Loucy (cell line): ENCODE measurements around the gene SYNDIG1.

Experiments
- H2AFZ ChIP-seq: fragments of 200-600 bp; sonication (generic); 2 replicates; pipeline ENCODE4 v1.6.0; 2016; ENCODE audit warnings: antibody characterized with exemption, mild to moderate bottlenecking, low read length, moderate library complexity
- H3F3A ChIP-seq: fragments of 200-600 bp; 2 replicates; pipeline ENCODE4 v1.6.0; 2016; ENCODE audit warnings: antibody characterized with exemption, low read depth, mild to moderate bottlenecking
- H3K27me3 ChIP-seq: fragments of 200-600 bp; sonication (generic); 2 replicates; pipeline ENCODE4 v1.6.1; 2014; ENCODE audit warnings: low read length, mild to moderate bottlenecking; ENCODE audit not compliant: insufficient read depth, poor library complexity, severe bottlenecking
- H3K36me3 ChIP-seq: fragments of 200-600 bp; sonication (generic); 2 replicates; pipeline ENCODE4 v1.6.1; 2016; ENCODE audit warnings: low read length; ENCODE audit not compliant: insufficient read depth
- H3K4me1 ChIP-seq: fragments of 200-600 bp; sonication (generic); 2 replicates; pipeline ENCODE4 v1.5.1; 2014; ENCODE audit warnings: low read length, mild to moderate bottlenecking; ENCODE audit not compliant: insufficient read depth, poor library complexity, severe bottlenecking
- H3K4me2 ChIP-seq: fragments of 200-600 bp; sonication (generic); 2 replicates; pipeline ENCODE4 v1.6.0; 2014; ENCODE audit warnings: antibody characterized with exemption, low read length, low read depth, mild to moderate bottlenecking; ENCODE audit not compliant: poor library complexity, severe bottlenecking
- H3K4me3 ChIP-seq: fragments of 200-600 bp; sonication (generic); 2 replicates; pipeline ENCODE4 v1.5.1; 2014; ENCODE audit warnings: low read length, mild to moderate bottlenecking, mixed read lengths; ENCODE audit not compliant: poor library complexity, severe bottlenecking
- H3K79me2 ChIP-seq: fragments of 200-600 bp; sonication (generic); 2 replicates; pipeline ENCODE4 v1.6.1; 2014; ENCODE audit warnings: low read length; ENCODE audit not compliant: insufficient read depth
- H3K9ac ChIP-seq: fragments of 200-600 bp; sonication (generic); 2 replicates; pipeline ENCODE4 v1.6.0; 2014; ENCODE audit warnings: mild to moderate bottlenecking, low read depth, low read length, moderate library complexity; ENCODE audit not compliant: poor library complexity, severe bottlenecking
- H3K9me2 ChIP-seq: fragments of 200-600 bp; sonication (generic); replicated peaks from 2 replicates; pipeline ENCODE4 v1.6.1; 2016; ENCODE audit warnings: low read depth, low read length, mixed read lengths
- H3K9me3 ChIP-seq: fragments of 200-600 bp; sonication (generic); 2 replicates; pipeline ENCODE4 v1.6.1; 2014; ENCODE audit warnings: mild to moderate bottlenecking, antibody characterized with exemption, low read length, low read depth; ENCODE audit not compliant: insufficient read depth
- H4K20me1 ChIP-seq: fragments of 200-600 bp; sonication (generic); 2 replicates; pipeline ENCODE4 v1.6.0; 2014; ENCODE audit warnings: antibody characterized with exemption, low read length, mild to moderate bottlenecking; ENCODE audit not compliant: insufficient read depth, poor library complexity, severe bottlenecking
- CTCF ChIP-seq: fragments of 200-600 bp; sonication (generic); conservative IDR thresholded peaks from 2 replicates; pipeline ENCODE4 v1.5.1; 2014; ENCODE audit warnings: mild to moderate bottlenecking, antibody characterized with exemption, low read length
- EZH2phosphoT487 ChIP-seq: fragments of 200-600 bp; IDR thresholded peaks from 2 replicates; pipeline ENCODE4 v1.6.1; 2018; ENCODE audit warnings: antibody characterized with exemption, mild to moderate bottlenecking, moderate library complexity, borderline replicate concordance

Gene SYNDIG1

GRCh38 chr20:24649787-24650490 lies 180.5 kb downstream of the SYNDIG1 start:
- Histone ChIP-seq H3K4me2 (no peak overlapping the region), H3K9me2 (no peaks in the 10 kb centered on the region), H3K36me3 (no peaks in the 10 kb centered on the region), H4K20me1 (no peaks in the 10 kb centered on the region), H3K9ac (no peak overlapping the region), H3K4me1 (no peaks in the 10 kb centered on the region), H3K9me3 (no peaks in the 10 kb centered on the region), H3K4me3 (no peak overlapping the region), H3F3A (no peaks in the 10 kb centered on the region), H3K27me3 (no peaks in the 10 kb centered on the region), H3K79me2 (no peaks in the 10 kb centered on the region), H2AFZ (no peak overlapping the region)
- no peak for TF ChIP-seq CTCF

GRCh38 chr20:24651171-24651975 lies 181.9 kb downstream of the SYNDIG1 start:
- no peaks in the 10 kb centered on the region for H3K27me3 ChIP-seq
- no peak overlapping the region for H3K4me3 ChIP-seq
- H3K36me3 ChIP-seq = no peaks in the 10 kb centered on the region
- no peaks in the 10 kb centered on the region for H3K9me2 ChIP-seq
- no peak for TF ChIP-seq EZH2phosphoT487
- no peak for TF ChIP-seq CTCF
- H3K9ac ChIP-seq = no peak overlapping the region
- no peaks in the 10 kb centered on the region for H3K79me2 ChIP-seq
- no peaks in the 10 kb centered on the region for H3K4me1 ChIP-seq
- H3K9me3 ChIP-seq = no peaks in the 10 kb centered on the region
- no peaks in the 10 kb centered on the region for H3F3A ChIP-seq
- H4K20me1 ChIP-seq = no peaks in the 10 kb centered on the region
- no peak overlapping the region for H3K4me2 ChIP-seq
- no peak overlapping the region for H2AFZ ChIP-seq

GRCh38 chr20:24651976-24652345 lies 182.5 kb downstream of the SYNDIG1 start:
- Histone ChIP-seq H4K20me1 (no peaks in the 10 kb centered on the region), H2AFZ (no peak overlapping the region), H3K4me2 (no peak overlapping the region), H3K79me2 (no peaks in the 10 kb centered on the region), H3K4me3 (no peak overlapping the region), H3K36me3 (no peaks in the 10 kb centered on the region), H3K9me3 (no peaks in the 10 kb centered on the region), H3K9ac (no peak overlapping the region), H3K4me1 (no peaks in the 10 kb centered on the region), H3F3A (no peaks in the 10 kb centered on the region), H3K9me2 (no peaks in the 10 kb centered on the region), H3K27me3 (no peaks in the 10 kb centered on the region)
- TF ChIP-seq CTCF = no peak
- TF ChIP-seq EZH2phosphoT487 = no peak
